Mammary epithelial cell (primary cell): ENCODE data around the gene ZDHHC24.

ENCODE experiments used
- CTCF ChIP-seq, 2 donors: IDR thresholded peaks in 1 of 2; conservative IDR thresholded peaks in 1 of 2; 2 replicates each; pipeline ENCODE4 v1.5.1; 2011 to 2012; ENCODE audit warnings: inconsistent platforms in 2 of 2, low read length in 2 of 2, mild to moderate bottlenecking in 2 of 2, control low read depth in 1 of 2, low read depth in 1 of 2; ENCODE audit not compliant: insufficient read depth in 1 of 2; ENCODE audit errors: extremely low read depth in 1 of 2
- EZH2 ChIP-seq: IDR thresholded peaks from 2 replicates; pipeline ENCODE4 v1.6.1; 2012; ENCODE audit warnings: low read length, inconsistent platforms, borderline replicate concordance

GRCh38 chr11:66593303-66593635 lies 47.4 kb upstream of the ZDHHC24 start:
- TF ChIP-seq CTCF (conservative IDR thresholded peaks at IDR 0.05 in 1 of 2, IDR thresholded peaks at IDR 0.05 in 1 of 2; ENCODE audit: extremely low read depth in 1 of 2, insufficient read depth in 1 of 2, low read depth in 1 of 2, low read length in 2 of 2) (no peak), EZH2 (no peak)
